Lower leg skin (tissue), 4 donors: ENCODE measurements around the gene MAP3K20. TPM values are rescaled to one million over a fixed set of nuclear protein-coding genes. Genes with fewer than 3 reads are reported as not detected.

Experiments
- DNase-seq, 2 donors: peaks; one replicate each; pipeline ENCODE4 v3.0.0-alpha.2; 2019; ENCODE audit warnings: low spot score in 2 of 2
- H3K4me3 ChIP-seq: fragments of 200-600 bp; sonication (generic); 2 replicates; pipeline ENCODE4 v1.5.1; 2017; ENCODE audit warnings: mild to moderate bottlenecking, low read depth; ENCODE audit not compliant: poor library complexity, severe bottlenecking
- CTCF ChIP-seq, 3 donors: fragments of 450-650 bp; IDR thresholded peaks; one replicate each; pipeline ENCODE4 v1.5.1; 2016; ENCODE audit warnings: antibody characterized with exemption in 3 of 3, mild to moderate bottlenecking in 3 of 3, moderate library complexity in 2 of 3
- POLR2A ChIP-seq, 2 donors: fragments of 450-650 bp; IDR thresholded peaks; one replicate each; pipeline ENCODE4 v1.6.1; 2016 to 2017; ENCODE audit warnings: antibody characterized with exemption in 2 of 2, mild to moderate bottlenecking in 1 of 2, moderate library complexity in 1 of 2
- WGBS, 2 donors: methylation state at CpG; one replicate each; pipeline ENCODE4 v1.1.5; 2018; 5-methylcytosine and 5-hydroxymethylcytosine counted together
- intact Hi-C: fragments of 100-400 bp; cut with DNase I; formaldehyde crosslinking; loops from one replicate; pipeline ENCODE4 v1.15.0; 2023; ENCODE audit warnings: low total_unique reads
- total RNA-seq, 4 donors: library from RNA; depleted of rRNA; stranded (reverse); fragments of >200 nt; gene quantifications; one replicate each; pipeline ENCODE4 v1.1.0, GENCODE V29; 2016

MAP3K20 gene
- total RNA-seq, 4 donors from 2014 or later, result 30.9 to 40.3 (median 37.3) TPM

DNA sequence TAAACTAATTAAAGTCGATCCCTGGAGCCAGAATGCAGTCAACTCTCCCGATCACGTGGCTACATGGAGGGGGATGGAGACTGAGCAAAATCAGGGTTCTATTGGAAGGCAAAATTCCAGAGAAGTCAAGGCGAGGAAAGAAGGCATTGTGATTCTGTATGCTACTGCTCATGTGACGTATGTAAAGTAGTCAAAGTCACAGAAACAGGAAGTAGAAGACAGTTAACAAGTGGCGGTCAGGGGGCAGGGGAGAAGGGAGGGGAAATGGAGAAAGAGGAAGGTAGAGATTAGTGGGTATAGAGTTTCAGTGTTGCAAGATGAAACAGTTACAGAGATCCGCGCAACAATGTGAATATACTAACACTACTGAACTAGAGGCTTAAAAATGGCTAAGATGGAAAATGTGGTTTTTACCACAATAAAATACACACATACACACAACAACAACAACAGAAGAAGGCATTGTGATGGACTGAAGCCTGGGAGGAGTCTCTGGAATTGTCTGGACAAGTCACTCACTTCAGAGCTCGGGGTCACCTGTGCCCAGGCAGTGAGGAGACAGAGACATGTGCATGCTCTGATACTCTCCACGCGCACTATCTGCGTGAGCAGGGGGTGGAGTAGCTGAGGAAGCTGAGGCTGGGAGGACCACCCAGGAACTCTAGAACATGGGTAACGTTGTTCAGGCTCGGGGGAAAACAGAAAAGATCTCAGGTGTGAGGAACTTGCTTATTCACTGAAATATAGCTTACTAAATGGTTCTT is 189.1 kb downstream of the MAP3K20 start:
- 78 to 86% methylated on average over 14 of the region's 14 CpGs for WGBS, 2 donors
- TF ChIP-seq POLR2A (IDR thresholded peaks at IDR 0.05), result no peak
- no peak for TF ChIP-seq CTCF (IDR thresholded peaks at IDR 0.05)
- intact Hi-C loops, result no loop called here
- DNase-seq, result no peak
- H3K4me3 ChIP-seq, result no peak overlapping the region

GRCh38 chr2:173271135-173271534 is 195.5 kb downstream of the MAP3K20 start:
- intact Hi-C loops, result no loop called here
- 79 to 81% methylated on average over 2 of the region's 2 CpGs for WGBS, 2 donors
- no peak for DNase-seq
- TF ChIP-seq POLR2A (IDR thresholded peaks at IDR 0.05), result no peak
- no peak for TF ChIP-seq CTCF (IDR thresholded peaks at IDR 0.05)
- H3K4me3 ChIP-seq, result no peak overlapping the region

DNA sequence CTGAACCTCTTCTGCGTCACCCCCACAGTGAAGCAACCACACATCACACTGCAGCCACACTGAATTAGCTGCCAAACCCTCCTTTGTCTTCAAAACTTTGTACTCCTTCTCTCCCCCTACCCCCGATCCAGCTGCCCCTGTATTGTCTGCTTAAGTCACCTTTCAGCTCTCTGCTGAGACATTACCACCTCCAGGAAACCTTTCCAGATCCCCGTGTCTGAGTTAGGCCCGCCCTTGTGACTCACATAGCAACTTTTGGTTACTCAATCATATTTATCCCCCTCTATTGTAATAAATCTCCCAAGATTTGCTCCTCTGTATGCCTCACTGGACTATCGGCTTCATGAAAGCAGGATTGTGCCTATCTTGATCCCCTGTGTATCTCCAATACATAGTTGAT is 196.2 kb downstream of the MAP3K20 start:
- no peak overlapping the region for H3K4me3 ChIP-seq
- WGBS, 2 donors, result 55 to 69% methylated on average over 5 of the region's 5 CpGs
- intact Hi-C loops, result no loop called here
- TF ChIP-seq CTCF (IDR thresholded peaks at IDR 0.05) (no peak), POLR2A (IDR thresholded peaks at IDR 0.05) (no peak)
- DNase-seq, result no peak

DNA sequence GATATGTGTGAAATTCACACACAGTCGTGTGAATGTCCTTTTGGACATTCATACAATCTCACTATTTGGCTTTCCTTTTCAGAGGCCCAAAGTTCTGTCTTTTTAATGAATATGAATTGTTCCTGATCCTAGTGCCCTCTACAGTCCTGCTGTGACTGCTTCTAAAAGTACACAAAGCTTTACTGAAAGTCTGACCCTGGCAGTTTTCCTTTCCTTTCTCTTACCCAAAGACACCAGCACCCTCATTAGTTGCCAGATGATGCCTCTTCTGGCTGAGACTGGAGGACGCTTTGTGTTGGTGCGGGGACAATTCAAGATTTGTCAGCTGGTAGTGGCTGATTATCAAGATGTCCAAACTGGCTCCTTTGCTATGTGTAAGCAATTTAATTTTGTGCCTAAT is 197.2 kb downstream of the MAP3K20 start:
- 86 to 87% methylated on average over 3 of the region's 3 CpGs for WGBS, 2 donors
- H3K4me3 ChIP-seq, result no peak overlapping the region
- no peak for DNase-seq
- intact Hi-C loops, result no loop called here
- no peak for TF ChIP-seq POLR2A (IDR thresholded peaks at IDR 0.05)
- no peak for TF ChIP-seq CTCF (IDR thresholded peaks at IDR 0.05)

DNA sequence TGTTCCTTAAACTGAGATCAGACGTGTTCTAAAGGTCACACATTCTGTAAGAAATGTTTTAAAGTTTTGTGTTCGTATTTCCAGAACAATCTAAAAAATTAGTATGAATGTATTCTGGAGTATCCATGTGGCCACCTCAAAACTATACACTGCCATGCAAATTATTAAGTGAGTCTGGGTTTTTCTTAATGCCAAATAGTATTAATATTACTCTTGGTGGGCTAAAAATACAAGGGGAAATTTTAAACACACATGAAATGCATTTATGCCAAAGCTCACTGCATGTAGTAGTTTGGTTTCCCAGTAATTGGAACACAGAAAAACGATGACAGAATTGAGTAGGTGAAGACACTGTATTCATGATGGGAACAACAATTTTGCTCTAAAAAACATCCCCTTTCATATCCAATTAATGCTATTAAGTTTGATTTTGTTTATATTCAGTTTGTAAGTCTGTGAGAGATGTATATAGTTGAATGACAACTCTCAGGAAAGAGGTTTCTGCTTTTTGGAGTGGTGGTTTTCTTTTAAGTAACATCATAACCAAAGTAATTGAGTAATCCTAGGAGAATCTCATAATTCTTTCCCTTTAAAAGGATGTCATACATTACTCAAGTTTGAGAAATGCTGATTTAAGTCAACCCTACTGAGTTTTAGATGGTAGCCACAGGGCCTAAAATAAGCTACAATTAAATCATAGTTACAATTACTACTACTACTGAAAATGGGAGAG is 203.3 kb downstream of the MAP3K20 start:
- intact Hi-C loops, result no loop called here
- 81 to 85% methylated on average over 3 of the region's 3 CpGs for WGBS, 2 donors

More for the DNA sequence above, 203.3 kb downstream of the MAP3K20 start:
- H3K4me3 ChIP-seq, result no peak overlapping the region
- TF ChIP-seq POLR2A (IDR thresholded peaks at IDR 0.05) (no peak), CTCF (IDR thresholded peaks at IDR 0.05) (no peak)
- DNase-seq, result no peak
